Hippocampal formation (tissue), 2 donors: ENCODE results near the gene RNF223.
A peak's percentile ranks its signal among the peaks of the same experiment; 100 is the strongest.
"Not testable (repeated sequence)": the region's sequence is repeated elsewhere in the genome, so short reads cannot be mapped to it uniquely, and the experiment has no call there.

Source experiments
- DNase-seq, 2 donors: peaks; one replicate each; lab custom pipeline; 2025; lab: John Stamatoyannopoulos, UW

RNF223 gene

GRCh38 chr1:1059494-1060280 is 14.4 kb downstream of the RNF223 start:
- peak; percentile 10 to 73 for DNase-seq

- no peak for DNase-seq
Observed at GRCh38 chr1:1058921-1059493, 15.1 kb downstream of the RNF223 start.

- no peak for DNase-seq
Observed at GRCh38 chr1:1058088-1058905, 15.8 kb downstream of the RNF223 start.

GRCh38 chr1:1057769-1058087 is 16.4 kb downstream of the RNF223 start:
- not testable (repeated sequence) for DNase-seq

GRCh38 chr1:1055841-1056736 is 18.0 kb downstream of the RNF223 start:
- DNase-seq, result no peak

GRCh38 chr1:1054971-1055370 is 19.1 kb downstream of the RNF223 start:
- DNase-seq, result no peak

GRCh38 chr1:1054099-1054700 is 19.9 kb downstream of the RNF223 start:
- DNase-seq, result no peak

- DNase-seq, result no peak
Observed at GRCh38 chr1:1053682-1054081, 20.4 kb downstream of the RNF223 start.

GRCh38 chr1:1053022-1053421 is 21.1 kb downstream of the RNF223 start:
- no peak for DNase-seq

GRCh38 chr1:1052003-1052840 is 21.9 kb downstream of the RNF223 start:
- DNase-seq, result no peak

GRCh38 chr1:1051127-1051810 is 22.8 kb downstream of the RNF223 start:
- DNase-seq, result no peak

- DNase-seq, result no peak
Observed at GRCh38 chr1:1050577-1051052, 23.5 kb downstream of the RNF223 start.

- no peak for DNase-seq
Observed at GRCh38 chr1:1049318-1050165, 24.6 kb downstream of the RNF223 start.

- no peak for DNase-seq
Observed at GRCh38 chr1:1048765-1049164, 25.3 kb downstream of the RNF223 start.

GRCh38 chr1:1047963-1048362 is 26.1 kb downstream of the RNF223 start:
- no peak for DNase-seq

- no peak for DNase-seq
Observed at GRCh38 chr1:1047407-1047806, 26.7 kb downstream of the RNF223 start.

- DNase-seq, result no peak
Observed at GRCh38 chr1:1046767-1047166, 27.3 kb downstream of the RNF223 start.

GRCh38 chr1:1046243-1046642 is 27.9 kb downstream of the RNF223 start:
- DNase-seq, result no peak

- no peak for DNase-seq
Observed at GRCh38 chr1:1045129-1045528, 29.0 kb downstream of the RNF223 start.
